BLaER1 treated with 17β-estradiol and CSF1 and Interleukin-3, amounts not matched to agents 10 nM and 100 nM (cell line): ENCODE data around the gene ROBO1.

ENCODE experiments used
- H3K27ac ChIP-seq, 11 experiments: shearing (Covaris generic); formaldehyde crosslinking; 2 replicates each; pipeline ENCODE4 v1.8.1; 2022
- H3K27me3 ChIP-seq, 11 experiments: shearing (Covaris generic); formaldehyde crosslinking; 2 replicates each; pipeline ENCODE4 v1.8.1; 2022
- H3K36me3 ChIP-seq, 11 experiments: shearing (Covaris generic); formaldehyde crosslinking; 2 replicates each; pipeline ENCODE4 v1.8.1; 2022
- H3K4me1 ChIP-seq, 10 experiments: shearing (Covaris generic); formaldehyde crosslinking; 2 replicates each; pipeline ENCODE4 v1.8.1; 2022
- H3K4me2 ChIP-seq, 11 experiments: shearing (Covaris generic); formaldehyde crosslinking; 2 replicates each; pipeline ENCODE4 v1.8.1; 2022
- H3K4me3 ChIP-seq, 10 experiments: shearing (Covaris generic); formaldehyde crosslinking; 2 replicates each; pipeline ENCODE4 v1.8.1; 2022
- H3K9ac ChIP-seq, 11 experiments: shearing (Covaris generic); formaldehyde crosslinking; 2 replicates each; pipeline ENCODE4 v1.8.1; 2022
- H3K9me3 ChIP-seq, 11 experiments: shearing (Covaris generic); formaldehyde crosslinking; replicated peaks in 1 of 11; 2 replicates each; pipeline ENCODE4 v1.8.1; 2022
- H4K20me1 ChIP-seq, 11 experiments: shearing (Covaris generic); formaldehyde crosslinking; 2 replicates each; pipeline ENCODE4 v1.8.1; 2022
- Cebpa-rat ChIP-seq, 11 experiments: shearing (Covaris generic); IDR thresholded peaks; 2 replicates each; pipeline ENCODE4 v1.8.1; 2022

The ROBO1 gene

DNA sequence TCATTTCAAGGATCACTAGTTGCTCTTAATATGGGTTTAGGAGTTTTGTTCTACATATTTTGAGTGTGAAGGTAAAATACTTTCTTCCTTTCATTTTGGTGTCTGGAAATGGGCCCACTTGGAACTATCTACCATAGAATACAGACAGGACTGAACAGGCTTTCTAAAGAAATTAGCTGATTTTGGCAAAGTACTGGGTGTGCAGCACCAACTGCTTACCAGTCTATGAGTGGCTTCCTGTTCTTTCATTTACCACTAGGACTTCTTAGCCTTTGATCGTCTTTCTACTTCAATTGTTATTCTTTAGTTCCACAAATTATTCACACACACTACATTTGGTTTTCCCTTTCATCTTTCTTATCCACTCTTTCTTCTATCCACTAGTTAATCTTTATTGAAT, 1196.3 kb downstream of the ROBO1 start:
- Histone ChIP-seq H3K4me3 (no peak overlapping the region), H4K20me1 (no peaks in the 10 kb centered on the region), H3K27ac (no peak overlapping the region), H3K27me3 (no peaks in the 10 kb centered on the region), H3K9me3 (no peaks in the 10 kb centered on the region), H3K4me1 (peaks cover 0 to 6% (median 0%) of the 10 kb centered on the region in 10 experiments; a peak in 1 of 20 replicates), H3K36me3 (no peaks in the 10 kb centered on the region), H3K9ac (no peak overlapping the region), H3K4me2 (0 out of 22 replicates have a peak overlapping the region, but pooled peaks of 1 of the 11 experiments have one; percentile 4)
- no peak for TF ChIP-seq Cebpa-rat (IDR thresholded peaks at IDR 0.05)

- TF ChIP-seq Cebpa-rat (IDR thresholded peaks at IDR 0.05): no peak
- Histone ChIP-seq H3K4me1 (peaks cover 0 to 6% (median 0%) of the 10 kb centered on the region in 10 experiments; a peak in 1 of 20 replicates), H3K4me3 (no peak overlapping the region), H3K27me3 (no peaks in the 10 kb centered on the region), H3K36me3 (no peaks in the 10 kb centered on the region), H3K9ac (no peak overlapping the region), H3K9me3 (0 out of 22 replicates have a peak, but pooled peaks cover 0 to 5% (median 0%) of the 10 kb centered on the region in 11 experiments), H3K4me2 (no peak overlapping the region), H4K20me1 (no peaks in the 10 kb centered on the region), H3K27ac (no peak overlapping the region)
These were observed 1197.3 kb downstream of the ROBO1 start for GRCh38 chr3:78570496-78570895.

DNA sequence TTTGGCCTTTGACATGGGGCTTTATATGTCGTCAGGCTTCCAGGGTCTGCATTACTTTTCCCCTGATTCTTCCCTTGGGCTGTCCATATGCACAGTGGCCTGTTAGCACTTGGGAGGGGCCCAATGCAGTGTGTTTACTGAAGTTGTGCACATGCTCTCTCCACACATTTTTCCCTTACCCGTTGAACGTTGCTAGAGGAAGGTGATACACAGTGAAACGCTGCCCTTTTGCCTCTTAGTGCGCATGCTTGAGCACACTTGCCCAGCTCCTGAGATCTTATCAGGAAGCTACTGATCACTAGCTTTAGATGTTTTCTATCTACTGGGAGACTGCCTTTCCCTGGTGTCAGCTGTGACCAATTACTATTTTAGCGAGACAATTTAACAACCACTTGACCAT, 1198.0 kb downstream of the ROBO1 start:
- Histone ChIP-seq H4K20me1 (no peaks in the 10 kb centered on the region), H3K4me2 (no peak overlapping the region), H3K9me3 (peaks cover 2 to 10% (median 4%) of the 10 kb centered on the region in 11 experiments; a peak in 13 of 22 replicates), H3K4me1 (peaks cover 0 to 6% (median 0%) of the 10 kb centered on the region in 10 experiments; a peak in 1 of 20 replicates), H3K27me3 (no peaks in the 10 kb centered on the region), H3K4me3 (no peak overlapping the region), H3K36me3 (no peaks in the 10 kb centered on the region), H3K27ac (no peak overlapping the region), H3K9ac (no peak overlapping the region)
- TF ChIP-seq Cebpa-rat (IDR thresholded peaks at IDR 0.05): no peak

GRCh38 chr3:78565712-78566111, 1202.1 kb downstream of the ROBO1 start:
- H3K9ac ChIP-seq: no peak overlapping the region
- no peaks in the 10 kb centered on the region for H3K36me3 ChIP-seq
- peaks cover 9 to 19% (median 14%) of the 10 kb centered on the region in 10 experiments; a peak in 18 of 20 replicates for H3K4me1 ChIP-seq
- no peaks in the 10 kb centered on the region for H4K20me1 ChIP-seq
- TF ChIP-seq Cebpa-rat (IDR thresholded peaks at IDR 0.05): no peak
- no peaks in the 10 kb centered on the region for H3K27me3 ChIP-seq
- no peak overlapping the region for H3K4me2 ChIP-seq
- H3K4me3 ChIP-seq: no peak overlapping the region
- H3K9me3 ChIP-seq: peaks cover 7 to 33% (median 19%) of the 10 kb centered on the region in 11 experiments; a peak in 15 of 22 replicates
- H3K27ac ChIP-seq: no peak overlapping the region

- no peaks in the 10 kb centered on the region for H3K36me3 ChIP-seq
- H4K20me1 ChIP-seq: no peaks in the 10 kb centered on the region
- peak overlapping the region; percentile 9 to 65 (median 42); a peak in 18 of 22 replicates for H3K4me2 ChIP-seq
- peak overlapping the region in 10 of 11 experiments; percentile 14 to 68 (median 54); a peak in 17 of 22 replicates for H3K27ac ChIP-seq
- no peak overlapping the region; a peak in 1 of 20 replicates for H3K4me3 ChIP-seq
- no peak for TF ChIP-seq Cebpa-rat (IDR thresholded peaks at IDR 0.05)
- no peak overlapping the region for H3K9ac ChIP-seq
- H3K9me3 ChIP-seq: peaks cover 7 to 34% (median 19%) of the 10 kb centered on the region in 11 experiments; a peak in 15 of 22 replicates
- peaks cover 9 to 19% (median 14%) of the 10 kb centered on the region in 10 experiments; a peak in 18 of 20 replicates for H3K4me1 ChIP-seq
- no peaks in the 10 kb centered on the region for H3K27me3 ChIP-seq
These were observed 1205.5 kb downstream of the ROBO1 start for GRCh38 chr3:78562328-78562727.
